Activated CD8-positive, alpha-beta memory T cell treated with anti-CD3 and anti-CD28 coated beads for 36 hours (primary cell): Measurements from ENCODE around the gene SLC25A38. TPM values are rescaled to one million over a fixed set of nuclear protein-coding genes. Genes with fewer than 3 reads are reported as not detected.
"Not testable (repeated sequence)": the region's sequence is repeated elsewhere in the genome, so short reads cannot be mapped to it uniquely, and the experiment has no call there.

Experiments used
- CTCF ChIA-PET: fragments of 350-600 bp; sonication (Branson Sonifier 250); formaldehyde crosslinking; loops from one replicate; lab custom pipeline; 2021; ENCODE audit warnings: antibody characterized with exemption; lab: Charles Lee
- POLR2A ChIA-PET: fragments of 350-600 bp; sonication (Branson Sonifier 250); formaldehyde crosslinking; loops from one replicate; lab custom pipeline; 2021; ENCODE audit warnings: antibody characterized with exemption; lab: Charles Lee
- total RNA-seq, 2 experiments: library from RNA; stranded (reverse); gene quantifications; one replicate each; pipeline ENCODE4 v1.2.3, GENCODE V29; 2021

SLC25A38 gene
- total RNA-seq, 2 experiments from 2014 or later = 53.9 to 56.7 TPM

DNA sequence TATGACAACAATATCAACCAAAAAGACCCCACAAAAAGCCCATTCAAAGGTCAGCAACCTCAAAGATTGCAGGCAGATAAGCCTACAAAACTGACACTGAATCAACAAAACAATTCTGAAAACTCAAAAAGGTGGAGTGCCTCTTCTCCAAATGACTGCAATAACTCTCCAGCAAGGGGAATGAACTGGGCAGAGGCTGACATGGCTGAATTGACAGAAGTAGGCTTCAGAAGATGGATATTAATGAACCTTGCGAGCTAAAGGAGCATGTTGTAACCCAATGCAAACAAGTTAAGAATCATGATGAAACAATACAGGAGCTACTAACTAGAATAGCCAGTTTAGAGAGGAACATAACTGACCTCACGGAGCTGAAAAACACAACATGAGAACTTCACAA, 20.4 kb upstream of the SLC25A38 start:
- ChIA-PET CTCF (no interaction called here), POLR2A (no interaction called here)

DNA sequence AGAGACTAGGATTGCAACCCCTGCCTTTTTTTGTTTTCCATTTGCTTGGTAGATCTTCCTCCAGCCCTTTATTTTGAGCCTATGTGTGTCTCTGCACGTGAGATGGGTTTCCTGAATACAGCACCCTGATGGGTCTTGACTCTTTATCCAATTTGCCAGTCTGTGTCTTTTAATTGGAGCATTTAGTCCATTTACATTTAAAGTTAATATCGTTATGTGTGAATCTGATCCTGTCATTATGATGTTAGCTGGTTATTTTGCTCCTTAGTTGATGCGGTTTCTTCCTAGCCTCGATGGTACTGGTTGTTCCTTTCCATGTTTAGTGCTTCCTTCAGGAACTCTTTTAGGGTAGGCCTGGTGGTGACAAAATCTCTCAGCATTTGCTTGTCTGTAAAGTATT, 12.7 kb upstream of the SLC25A38 start:
- CTCF ChIA-PET, POLR2A ChIA-PET: not testable (repeated sequence)

DNA sequence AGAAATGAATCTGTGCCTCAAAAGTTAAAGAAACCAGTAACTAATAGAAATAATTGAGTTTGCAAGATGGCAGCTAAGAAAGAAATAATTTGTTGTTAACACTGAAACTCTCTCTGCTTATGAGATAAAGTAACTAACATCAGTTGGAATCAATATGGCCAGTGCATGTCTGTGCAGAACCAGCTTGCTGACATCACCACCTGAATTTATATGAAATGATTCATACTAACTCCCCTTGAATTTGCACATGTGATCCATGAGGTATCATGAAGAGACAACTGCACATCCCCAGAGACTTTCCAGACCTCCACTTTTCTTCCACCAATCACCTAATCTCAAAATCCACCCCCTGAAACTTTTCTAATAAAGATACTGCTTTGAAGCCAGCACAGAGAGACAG, 10.3 kb upstream of the SLC25A38 start:
- ChIA-PET POLR2A (interaction anchor here (0.6 kb wide), 1 partner anchor 32 kb away, joined by 4 read pairs; no protein-coding TSS in a partner anchor), CTCF (interaction anchor here (0.6 to 1.2 kb wide), 2 partner anchors 77 to 81 kb away, joined by 3 read pairs; no protein-coding TSS in a partner anchor)

DNA sequence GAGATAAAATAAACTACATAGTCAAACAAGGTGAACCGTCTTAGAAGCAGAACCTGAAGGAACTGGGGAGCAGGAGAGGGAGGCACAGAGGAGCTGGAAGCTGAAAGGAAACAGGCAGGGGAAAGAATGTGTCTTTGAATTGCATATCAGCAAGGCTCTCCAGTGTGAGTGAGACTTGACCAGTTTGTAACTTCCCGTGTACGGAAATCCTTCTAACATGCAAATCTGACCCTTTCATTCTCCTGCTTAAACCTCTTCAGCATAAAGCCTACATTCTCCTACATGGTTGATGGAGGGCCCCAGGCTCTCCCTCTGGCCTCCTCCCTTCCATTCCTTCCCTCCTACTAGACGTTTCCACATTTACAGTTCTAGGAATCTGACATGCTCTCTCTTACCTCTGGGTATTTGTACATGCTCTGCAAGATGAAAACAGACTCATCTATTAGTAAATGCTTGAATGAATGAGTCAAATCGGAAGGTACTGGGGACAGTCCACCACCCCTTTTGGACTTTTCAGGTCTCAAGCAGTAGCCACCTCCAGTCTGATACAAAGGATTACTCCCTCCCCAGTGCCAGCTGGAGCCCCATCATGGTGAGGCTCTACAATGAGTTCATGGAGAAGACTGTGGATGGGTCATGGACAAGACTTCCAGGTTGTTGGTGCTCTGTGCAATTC, 6.1 kb upstream of the SLC25A38 start:
- CTCF ChIA-PET = interaction anchor here (0.9 to 2.8 kb wide), 5 partner anchors 15 to 90 kb away, joined by 3 to 22 read pairs (median 6); no protein-coding TSS in a partner anchor

DNA sequence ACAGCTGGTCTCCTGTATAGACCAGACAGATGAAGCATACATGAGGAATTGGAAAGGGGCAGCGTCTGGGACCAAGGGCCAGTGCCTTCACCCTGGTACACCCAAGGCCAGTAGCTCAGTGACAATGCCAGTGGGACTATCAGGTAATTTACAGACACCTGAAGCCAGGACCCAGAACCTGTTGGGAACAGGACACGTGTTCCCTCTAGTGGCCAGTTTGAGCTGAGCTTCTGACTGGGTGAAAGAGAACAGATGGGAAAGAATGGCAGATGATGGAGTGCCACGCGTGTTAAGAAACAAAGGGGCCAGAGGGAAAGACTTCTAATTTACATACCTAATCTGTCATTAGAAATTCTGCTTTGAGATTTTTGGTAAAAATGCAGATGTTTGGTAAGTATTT, 5.1 kb upstream of the SLC25A38 start:
- ChIA-PET CTCF (interaction anchor here (0.9 to 2.8 kb wide), 8 partner anchors 9 to 91 kb away, joined by 3 to 22 read pairs (median 3); no protein-coding TSS in a partner anchor), POLR2A (no interaction called here)

More for the DNA sequence above, 6.1 kb upstream of the SLC25A38 start:
- POLR2A ChIA-PET = no interaction called here

DNA sequence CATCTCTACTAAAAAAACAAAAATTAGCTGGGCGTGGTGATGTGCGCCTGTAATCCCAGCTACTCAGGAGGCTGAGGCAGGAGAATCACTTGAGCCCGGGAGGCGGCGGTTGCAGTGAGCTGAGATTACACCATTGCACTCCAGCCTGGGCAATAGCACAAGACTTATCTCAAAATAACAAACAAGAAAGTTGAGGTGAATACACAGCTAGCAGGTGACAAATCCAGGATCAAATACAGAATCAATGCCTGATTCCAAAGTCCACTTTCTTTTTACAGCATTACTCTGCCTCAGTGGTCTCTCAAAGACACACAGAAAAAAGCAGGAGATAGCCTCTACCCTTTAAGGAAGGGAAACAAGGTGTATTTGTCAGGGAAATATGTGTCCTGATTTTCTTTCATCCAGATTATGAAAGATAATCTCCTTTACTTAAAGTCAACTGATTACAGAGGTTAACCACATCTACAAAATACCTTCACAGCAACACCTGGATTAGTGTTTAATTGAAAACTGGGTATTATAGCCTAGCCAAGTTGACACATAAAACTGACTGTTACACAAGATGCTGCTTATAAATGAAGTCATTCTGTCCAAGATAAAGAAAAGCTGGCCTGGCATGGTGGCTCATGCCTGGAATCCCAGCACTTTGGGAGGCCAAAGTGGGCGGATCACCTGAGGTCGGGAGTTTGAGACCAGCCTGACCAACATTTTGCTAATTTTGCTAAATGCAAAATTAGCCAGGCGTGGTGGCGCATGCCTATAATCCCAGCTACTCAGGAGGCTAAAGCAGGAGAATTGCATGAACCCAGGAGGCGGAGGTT, 4.0 kb upstream of the SLC25A38 start:
- POLR2A ChIA-PET = no interaction called here

DNA sequence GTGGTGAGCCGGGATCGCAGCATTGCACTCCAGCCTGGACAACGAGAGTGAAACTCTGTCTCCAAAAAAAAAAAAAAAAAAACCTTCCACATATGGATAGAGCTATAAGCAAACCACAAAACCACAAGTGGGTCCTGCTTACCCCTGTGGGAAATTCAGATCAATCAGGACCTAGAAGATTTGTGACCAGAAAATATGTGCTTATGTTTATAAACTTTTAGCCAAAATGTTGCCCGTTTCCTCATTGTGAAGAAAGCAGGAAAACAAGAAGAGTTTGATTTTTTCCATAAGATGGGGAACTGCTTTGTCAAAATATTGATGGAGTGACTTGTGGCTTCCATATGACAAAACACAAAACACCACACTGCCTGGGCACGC, 3.4 kb upstream of the SLC25A38 start:
- POLR2A ChIA-PET = no interaction called here
- CTCF ChIA-PET = interaction anchor here (0.7 to 2.8 kb wide), 2 partner anchors 88 to 335 kb away, joined by 3 to 22 read pairs; no protein-coding TSS in a partner anchor

More for the DNA sequence above, 4.0 kb upstream of the SLC25A38 start:
- CTCF ChIA-PET = interaction anchor here (0.7 to 2.8 kb wide), 4 partner anchors 83 to 335 kb away, joined by 3 to 22 read pairs (median 9); no protein-coding TSS in a partner anchor

DNA sequence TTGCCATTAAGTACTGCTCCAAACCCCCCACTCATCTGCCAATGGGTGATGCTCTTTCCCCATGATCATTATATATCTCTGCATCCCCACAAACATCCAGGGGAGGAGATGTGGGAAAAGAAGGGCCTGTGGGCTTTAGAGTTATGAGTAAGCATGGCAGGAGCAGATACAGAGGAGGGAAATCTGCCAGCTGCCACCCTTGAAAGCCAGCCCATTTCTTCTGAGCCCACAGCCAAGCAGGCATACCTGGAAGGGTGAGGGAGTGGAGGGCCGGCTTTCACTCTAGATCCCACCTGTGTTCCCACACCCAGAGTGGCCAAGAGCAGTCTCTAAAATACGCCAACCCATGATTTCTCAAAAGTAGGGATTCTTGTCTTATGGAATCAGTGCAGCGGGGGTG, 1.7 kb upstream of the SLC25A38 start:
- POLR2A ChIA-PET = no interaction called here

DNA sequence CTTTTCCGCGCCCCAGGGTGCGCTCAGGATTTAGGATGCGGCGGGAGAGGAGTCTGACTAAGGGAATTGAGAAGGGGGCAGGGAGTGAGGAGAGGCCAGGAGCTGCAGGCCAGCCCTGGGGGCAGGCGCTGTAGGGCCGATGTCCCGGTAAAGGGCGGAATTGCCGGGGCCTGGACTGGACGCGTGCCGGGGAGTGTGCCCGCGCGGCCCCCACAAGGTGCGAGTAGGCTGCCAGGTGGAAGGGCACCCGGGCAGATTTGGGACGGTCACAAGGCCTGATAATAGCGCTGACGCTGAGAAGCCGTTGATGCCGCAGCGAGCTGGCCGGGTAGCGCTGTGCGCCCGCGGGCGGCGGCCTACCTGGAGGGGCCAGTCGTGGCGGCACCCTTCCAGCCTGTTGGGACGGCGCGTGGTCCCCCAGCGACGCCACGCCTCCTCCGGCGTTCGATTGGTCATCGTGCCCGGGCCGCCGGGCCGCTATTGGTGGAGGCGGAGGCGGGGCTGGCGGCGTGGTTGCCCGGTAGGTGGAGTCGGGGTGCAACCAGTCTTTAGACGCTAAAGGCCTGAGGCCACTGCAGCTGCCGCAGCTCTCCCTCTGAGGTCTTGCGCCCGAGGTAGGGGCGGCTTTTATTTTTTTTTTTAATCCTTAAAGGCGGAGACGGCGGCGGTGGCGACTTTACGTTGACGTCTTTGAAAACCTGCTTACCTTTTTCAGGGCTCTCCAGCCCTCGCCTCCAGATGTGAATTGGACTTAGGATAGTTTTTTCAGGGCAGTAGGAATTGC, 903 bp downstream of the SLC25A38 start:
- ChIA-PET POLR2A (interaction anchor here (4.5 kb wide), 1 partner anchor 23 kb away, joined by 39 read pairs; the partner anchor contains the start of gene RPSA), CTCF (interaction anchor here (1.0 to 1.2 kb wide), 3 partner anchors 17 to 241 kb away, joined by 3 to 4 read pairs (median 4); no protein-coding TSS in a partner anchor)

More for the DNA sequence above, 1.7 kb upstream of the SLC25A38 start:
- CTCF ChIA-PET = no interaction called here

DNA sequence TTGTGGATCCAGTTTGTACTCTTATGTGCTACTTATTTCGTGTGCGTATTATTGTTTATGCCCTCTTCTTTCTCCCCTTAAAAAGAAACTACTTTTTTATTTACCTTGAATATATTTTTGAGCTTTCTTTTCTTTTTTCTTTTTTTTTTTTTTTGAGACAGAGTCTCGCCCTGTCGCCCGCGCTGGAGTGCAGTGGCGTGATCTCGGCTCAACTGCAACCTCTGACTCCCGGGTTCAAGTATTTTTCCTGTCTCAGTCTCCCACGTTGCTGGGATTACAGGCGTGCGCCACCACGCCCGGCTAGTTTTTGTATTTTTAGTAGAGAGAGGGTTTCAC, 1.5 kb downstream of the SLC25A38 start:
- ChIA-PET POLR2A (interaction anchor here (4.5 kb wide), 1 partner anchor 23 kb away, joined by 39 read pairs; the partner anchor contains the start of gene RPSA), CTCF (interaction anchor here (1.0 to 1.2 kb wide), 3 partner anchors 17 to 241 kb away, joined by 3 to 4 read pairs (median 4); no protein-coding TSS in a partner anchor)

DNA sequence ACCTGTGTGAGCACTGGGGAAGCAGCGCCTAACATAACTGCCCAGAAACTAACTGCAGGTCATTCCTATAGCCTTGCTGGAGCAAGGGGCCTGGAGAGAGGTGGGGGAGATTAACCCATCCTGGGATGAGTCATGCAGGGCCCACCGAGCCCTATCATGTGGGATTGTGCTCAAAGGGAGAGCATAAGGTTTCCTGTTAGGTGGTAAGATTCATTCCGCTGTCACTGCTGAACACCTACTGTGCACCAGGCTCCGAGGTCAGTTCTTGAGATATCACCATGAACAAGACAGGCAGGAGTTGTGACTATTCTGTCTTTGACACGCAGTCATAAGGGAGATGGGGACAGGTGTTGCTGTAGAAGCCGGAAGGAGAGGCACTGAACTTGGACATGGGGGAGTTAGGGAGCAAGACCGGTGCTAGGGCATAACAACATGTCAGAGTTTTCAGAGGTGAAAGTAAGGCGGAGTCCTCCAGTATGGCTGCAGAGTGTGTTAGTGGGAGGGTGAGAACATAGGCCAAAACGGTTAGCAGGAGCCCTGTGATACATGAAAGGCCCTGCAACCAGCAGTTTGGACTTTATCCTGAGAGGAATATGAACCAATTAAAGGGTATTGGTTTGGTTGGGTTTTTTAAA, 2.4 kb downstream of the SLC25A38 start:
- POLR2A ChIA-PET = interaction anchor here (4.5 kb wide), 1 partner anchor 22 kb away, joined by 39 read pairs; the partner anchor contains the start of gene RPSA
- CTCF ChIA-PET = no interaction called here

DNA sequence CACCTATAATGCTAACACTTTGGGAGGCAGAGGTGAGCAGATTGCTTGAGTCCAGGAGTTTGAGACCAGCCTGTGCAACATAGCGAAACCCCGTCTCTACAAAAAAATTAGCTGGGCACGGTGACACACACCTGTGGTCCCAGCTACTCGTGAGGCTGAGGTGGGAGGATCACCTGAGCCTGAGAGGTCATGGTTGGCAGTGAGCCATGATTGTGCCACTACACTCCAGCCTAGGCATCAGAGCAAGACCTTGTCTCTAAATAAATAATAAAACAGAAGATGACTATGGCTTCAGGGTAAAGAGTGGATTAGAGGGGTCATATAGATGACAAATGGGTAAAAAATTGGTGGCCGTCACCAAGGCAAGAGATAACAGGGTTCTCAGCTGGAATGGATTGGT, 3.1 kb downstream of the SLC25A38 start:
- ChIA-PET CTCF (interaction anchor here (1.0 kb wide), 1 partner anchor 8 kb away, joined by 4 read pairs; no protein-coding TSS in a partner anchor), POLR2A (interaction anchor here (4.5 kb wide), 1 partner anchor 21 kb away, joined by 39 read pairs; the partner anchor contains the start of gene RPSA)

DNA sequence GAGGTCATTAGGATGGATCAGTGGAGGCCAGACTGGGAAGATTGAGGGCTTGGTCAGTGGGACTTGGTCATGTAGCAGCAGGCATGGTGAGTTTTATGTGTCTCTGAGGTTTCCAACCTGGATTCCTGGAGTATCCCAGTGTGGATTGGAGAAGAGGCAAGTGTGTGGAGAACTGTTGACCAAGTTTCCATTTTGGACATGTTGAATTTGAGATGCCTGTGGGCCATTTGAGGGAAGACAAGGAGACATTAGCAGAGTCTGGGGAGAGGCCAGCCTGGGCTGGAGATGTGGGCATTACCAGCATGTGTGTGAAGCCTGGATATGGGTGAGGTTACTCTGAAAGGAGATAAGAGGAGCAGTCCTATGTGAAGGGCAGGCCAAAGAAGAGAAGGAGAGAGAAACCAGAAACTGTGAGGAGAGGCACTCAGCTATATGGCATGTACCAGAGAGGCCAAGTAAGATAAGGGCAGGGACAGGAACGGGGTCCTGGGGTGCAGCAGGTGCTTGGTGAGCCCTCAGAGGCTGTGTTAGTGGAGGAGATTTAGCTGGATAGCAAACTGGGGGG, 4.3 kb downstream of the SLC25A38 start:
- POLR2A ChIA-PET = interaction anchor here (4.5 kb wide), 1 partner anchor 20 kb away, joined by 39 read pairs; the partner anchor contains the start of gene RPSA
- CTCF ChIA-PET = no interaction called here

DNA sequence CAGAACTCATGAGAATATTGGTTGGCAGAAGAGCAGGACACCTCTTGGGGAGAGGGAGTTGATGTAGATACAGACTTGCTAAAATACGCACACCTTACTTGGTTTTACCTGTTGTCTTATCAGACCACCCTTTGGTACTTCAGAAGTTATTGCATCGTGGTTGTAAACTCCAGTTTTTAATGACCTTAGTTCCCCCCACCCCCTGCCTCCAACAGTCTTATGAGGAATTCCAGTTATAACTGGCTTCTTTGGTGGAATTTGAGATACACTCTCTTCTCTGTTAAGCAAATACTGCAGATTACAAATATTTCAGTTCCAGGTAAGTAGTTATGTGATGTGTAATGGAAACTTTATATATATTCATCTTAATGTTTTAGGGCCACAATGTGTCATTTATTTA, 5.0 kb downstream of the SLC25A38 start:
- POLR2A ChIA-PET = interaction anchor here (0.5 kb wide), 1 partner anchor 19 kb away, joined by 3 read pairs; the partner anchor contains the start of gene RPSA

DNA sequence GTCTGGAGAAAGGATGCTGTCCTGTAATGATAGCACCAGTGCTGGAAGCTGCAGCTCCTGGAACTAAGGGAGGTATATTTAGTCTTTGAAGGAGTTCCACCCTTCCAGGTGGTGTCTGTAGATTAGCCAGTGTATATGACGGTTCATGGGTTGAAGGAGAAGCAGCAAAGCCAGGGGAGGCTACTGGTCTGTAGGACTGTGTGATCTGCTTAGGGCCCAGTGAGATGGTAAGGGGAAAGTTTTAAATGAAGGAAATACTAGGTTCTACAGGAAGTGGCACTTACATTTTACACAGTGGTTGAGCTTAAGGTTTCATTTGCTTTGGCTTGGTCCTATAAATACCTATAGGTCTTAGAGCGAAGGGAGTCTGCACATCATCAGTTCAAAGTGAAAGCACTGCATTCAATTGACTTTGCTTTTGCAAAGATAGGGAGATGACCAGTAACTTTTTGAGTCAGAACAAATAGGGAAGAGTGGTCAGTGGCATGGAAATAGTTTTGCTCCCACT, 5.6 kb downstream of the SLC25A38 start:
- ChIA-PET POLR2A (interaction anchor here (0.5 kb wide), 1 partner anchor 18 kb away, joined by 3 read pairs; the partner anchor contains the start of gene RPSA), CTCF (no interaction called here)

More for the DNA sequence above, 5.0 kb downstream of the SLC25A38 start:
- CTCF ChIA-PET = no interaction called here

DNA sequence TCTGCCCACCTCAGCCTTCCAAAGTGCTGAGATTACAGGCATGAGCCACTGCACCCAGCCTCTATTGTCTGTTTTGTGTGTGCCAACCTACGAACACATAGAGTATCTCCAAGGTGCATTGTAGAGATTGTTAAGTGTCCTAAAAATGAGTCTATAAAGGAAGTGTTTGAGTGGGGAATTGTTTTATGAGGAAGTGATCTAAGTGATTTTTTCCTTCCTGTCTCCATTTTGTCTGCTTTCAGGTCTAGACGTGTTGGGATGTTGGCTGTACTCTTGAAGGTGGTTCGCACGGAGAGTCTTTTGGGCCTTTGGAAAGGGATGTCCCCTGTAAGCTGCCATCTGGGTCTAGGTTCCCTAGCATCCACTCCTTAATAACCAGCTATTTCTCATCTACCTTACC, 7.0 kb downstream of the SLC25A38 start:
- POLR2A ChIA-PET = no interaction called here
- CTCF ChIA-PET = no interaction called here

DNA sequence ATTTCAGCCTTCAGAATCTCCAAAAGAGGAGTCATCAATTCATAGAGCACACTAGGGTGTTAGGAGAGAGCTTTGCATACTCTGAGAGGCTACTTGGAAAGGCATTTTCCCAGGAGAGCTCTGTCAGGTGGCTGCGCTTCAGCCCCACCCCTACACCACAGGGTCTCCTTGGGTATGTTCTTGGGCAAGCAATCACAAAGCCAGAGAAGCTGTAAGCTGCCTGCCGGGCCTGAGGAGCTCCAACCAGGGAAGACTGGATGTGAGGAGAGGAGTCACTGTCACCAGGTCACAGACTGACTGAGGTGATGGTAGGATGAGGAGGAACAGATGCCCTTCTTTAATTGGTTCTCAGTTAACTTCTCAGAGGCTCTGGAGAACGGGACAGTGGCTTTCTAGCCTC, 13.5 kb downstream of the SLC25A38 start:
- ChIA-PET POLR2A (no interaction called here), CTCF (no interaction called here)

DNA sequence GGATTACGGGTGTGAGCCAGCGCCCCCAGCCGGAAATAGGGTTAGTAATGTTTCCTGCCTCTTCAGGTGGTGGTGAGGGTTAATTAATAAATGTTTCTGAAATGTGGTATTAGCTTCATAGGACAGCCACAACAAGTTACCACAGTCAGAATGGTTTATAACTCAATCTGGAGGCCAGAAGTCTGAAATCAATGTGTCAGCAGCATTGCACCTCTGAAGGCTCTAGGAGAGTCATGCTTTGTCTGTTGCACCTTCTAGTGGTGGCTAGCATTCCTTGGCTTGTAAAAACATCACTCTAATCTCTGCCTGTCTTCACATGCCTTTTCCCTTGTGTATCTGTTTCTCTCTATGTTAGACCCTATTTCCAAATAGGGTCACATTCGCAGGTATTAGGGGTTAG, 15.5 kb downstream of the SLC25A38 start:
- ChIA-PET POLR2A (no interaction called here), CTCF (no interaction called here)
